Activated naive CD8-positive, alpha-beta T cell treated with anti-CD3 and anti-CD28 coated beads for 36 hours (primary cell): ENCODE results near the gene CBX2. TPM values are rescaled to one million over a fixed set of nuclear protein-coding genes. Genes with fewer than 3 reads are reported as not detected.

ENCODE experiments used
- DNase-seq: peaks from one replicate; pipeline ENCODE4 v3.0.0; 2021
- H3K27ac Mint-ChIP-seq: one replicate; pipeline ENCODE4 v1.8.0; 2022; ENCODE audit warnings: mild to moderate bottlenecking, moderate library complexity, mixed read lengths
- H3K27me3 Mint-ChIP-seq: one replicate; pipeline ENCODE4 v1.8.0; 2022; ENCODE audit warnings: mild to moderate bottlenecking, mixed read lengths
- H3K36me3 Mint-ChIP-seq: one replicate; pipeline ENCODE4 v1.8.0; 2021; ENCODE audit warnings: mild to moderate bottlenecking, mixed read lengths
- H3K4me1 Mint-ChIP-seq: one replicate; pipeline ENCODE4 v1.8.0; 2021; ENCODE audit warnings: mixed read lengths
- H3K4me3 Mint-ChIP-seq: one replicate; pipeline ENCODE4 v1.8.0; 2022; ENCODE audit warnings: mild to moderate bottlenecking, moderate library complexity, mixed read lengths
- H3K9me3 Mint-ChIP-seq: one replicate; pipeline ENCODE4 v1.8.0; 2022; ENCODE audit warnings: mixed read lengths
- total RNA-seq, 2 experiments: library from RNA; stranded (reverse); gene quantifications; one replicate each; pipeline ENCODE4 v1.2.3, GENCODE V29; 2021

The CBX2 gene
- total RNA-seq = 1 to 10 TPM; 5.2 to 5.4 TPM

DNA sequence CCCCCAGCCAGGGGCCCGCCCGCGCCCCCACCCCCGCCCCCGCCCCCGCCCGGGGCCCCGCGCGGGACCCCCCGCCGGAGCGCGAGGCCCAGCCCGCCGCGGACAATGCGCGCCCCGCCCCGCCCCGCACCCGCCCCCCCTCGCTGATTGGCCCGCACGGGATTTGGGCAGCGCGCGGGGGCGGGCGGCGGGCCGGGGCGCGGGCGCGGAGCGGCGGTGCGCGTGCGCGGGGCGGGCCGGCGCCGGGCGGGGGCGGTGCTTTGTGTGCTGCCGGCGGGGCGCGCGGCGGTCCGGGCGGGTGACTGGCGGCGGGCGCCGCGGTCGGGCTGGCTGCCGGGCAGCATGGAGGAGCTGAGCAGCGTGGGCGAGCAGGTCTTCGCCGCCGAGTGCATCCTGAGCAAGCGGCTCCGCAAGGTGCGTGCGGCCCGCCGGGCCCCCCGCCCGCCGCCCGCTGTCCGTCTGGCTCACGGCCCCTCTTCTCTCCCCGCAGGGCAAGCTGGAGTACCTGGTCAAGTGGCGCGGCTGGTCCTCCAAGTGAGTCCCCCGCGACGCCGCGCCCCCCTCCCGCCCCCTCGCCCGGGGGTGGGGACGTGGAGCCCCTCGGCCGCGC, at the start of gene CBX2:
Gene CBX2, plus strand, starts transcription at position 255 of the 610 bp plus-strand sequence. Its CDS starts 88 bp downstream, at position 343.
- H3K4me3 Mint-ChIP-seq = peak within 1 kb of the TSS; percentile 87
- H3K36me3 Mint-ChIP-seq = no peaks in the 10 kb centered on the region
- H3K27ac Mint-ChIP-seq = peak within 1 kb of the TSS; percentile 65
- H3K27me3 Mint-ChIP-seq = peaks cover 86% of the 10 kb centered on the region
- peak; percentile 90 for DNase-seq
- H3K4me1 Mint-ChIP-seq = peaks cover 24% of the 10 kb centered on the region
- H3K9me3 Mint-ChIP-seq = no peaks in the 10 kb centered on the region

DNA sequence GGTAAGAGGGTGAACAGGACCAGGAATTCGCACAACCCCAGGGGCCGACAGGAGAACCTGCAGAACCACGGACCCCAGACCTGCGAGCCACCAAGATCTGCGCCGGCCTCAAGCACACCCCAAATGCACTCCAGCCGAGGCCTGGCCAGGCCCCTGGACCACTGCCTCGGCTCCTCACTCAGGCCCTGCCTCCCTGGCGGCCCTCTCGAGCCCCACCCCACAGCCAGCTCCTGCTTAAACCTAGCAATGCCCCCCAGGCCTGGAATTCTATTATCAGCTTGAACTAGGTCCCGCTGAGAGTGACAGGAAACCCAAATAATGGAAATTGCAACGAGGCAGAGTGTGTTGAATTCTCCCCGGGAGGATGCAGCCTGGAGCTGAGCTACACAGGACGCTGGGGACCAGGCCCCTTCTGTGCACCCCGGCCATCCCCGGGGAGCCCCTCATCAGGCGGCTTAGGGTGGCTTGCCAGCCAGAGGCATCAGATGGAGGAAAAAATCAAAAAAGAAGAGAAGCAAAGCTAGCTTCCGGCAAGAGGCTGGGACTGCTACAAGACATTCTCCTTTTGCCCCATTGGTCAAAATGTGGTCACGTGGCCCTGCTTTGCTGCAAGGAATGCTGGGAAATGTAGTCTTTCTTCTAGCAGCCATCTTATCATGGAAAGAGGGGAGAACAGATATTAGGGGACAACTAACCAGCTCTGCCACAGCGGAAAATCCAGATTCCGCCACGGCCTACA, 49.6 kb upstream of the CBX2 start:
- Mint-ChIP-seq H3K27ac (peak overlapping the region; percentile 88), H3K36me3 (no peaks in the 10 kb centered on the region), H3K9me3 (no peaks in the 10 kb centered on the region), H3K27me3 (no peaks in the 10 kb centered on the region), H3K4me3 (peak overlapping the region; percentile 74), H3K4me1 (peaks cover 4% of the 10 kb centered on the region)
- DNase-seq = peak; percentile 79

DNA sequence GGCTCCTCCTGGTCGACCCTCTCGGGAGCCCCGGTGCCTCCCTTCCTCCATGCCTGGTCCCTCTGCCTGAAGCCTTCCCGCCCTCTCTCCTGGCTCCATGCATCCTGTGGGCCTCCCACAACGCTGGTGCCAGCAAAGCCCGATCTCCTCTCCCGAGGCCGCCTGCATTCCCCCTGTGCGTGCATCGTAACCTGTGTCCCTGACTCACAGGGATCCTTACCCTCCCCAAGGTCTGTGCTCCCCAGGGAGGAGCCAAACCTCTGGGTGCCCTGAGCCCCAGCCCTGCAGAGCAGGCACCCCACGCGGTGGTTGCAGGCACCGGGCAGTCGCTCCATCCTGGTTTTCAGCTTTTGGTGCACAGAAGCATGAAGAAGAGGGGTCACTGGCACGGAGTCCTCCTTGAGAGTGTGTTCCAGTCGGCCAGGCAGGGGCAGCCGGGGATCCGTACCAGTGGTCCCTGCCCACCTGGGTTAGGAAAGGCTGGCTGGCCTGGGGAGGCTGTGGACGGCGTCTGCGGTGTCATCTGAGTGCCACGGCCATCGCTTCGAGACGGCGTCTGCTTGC, 49.0 kb upstream of the CBX2 start:
- no peak for DNase-seq
- Mint-ChIP-seq H3K9me3 (no peaks in the 10 kb centered on the region), H3K27ac (no peak overlapping the region), H3K27me3 (no peaks in the 10 kb centered on the region), H3K4me3 (no peak overlapping the region), H3K4me1 (peaks cover 5% of the 10 kb centered on the region), H3K36me3 (no peaks in the 10 kb centered on the region)

DNA sequence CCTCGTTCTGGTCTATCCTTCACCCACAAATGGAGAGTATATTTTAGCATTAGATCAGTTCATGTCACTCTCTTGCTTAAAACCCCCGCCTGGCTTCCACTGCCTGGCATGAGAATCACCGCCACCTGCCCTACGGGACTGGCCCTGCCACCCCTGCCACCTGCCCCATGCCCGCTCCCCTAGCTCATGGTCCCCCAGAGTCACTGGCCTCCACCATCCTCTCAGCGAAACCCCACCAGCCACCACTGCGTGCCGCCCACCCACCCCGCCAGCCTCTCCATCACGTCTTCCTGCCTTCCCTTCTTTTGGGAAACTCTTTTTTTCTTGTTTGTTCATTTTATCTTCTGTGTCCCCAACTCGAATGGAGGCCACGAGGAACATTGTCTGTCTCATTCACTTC, 48.2 kb upstream of the CBX2 start:
- H3K36me3 Mint-ChIP-seq = no peaks in the 10 kb centered on the region
- no peak for DNase-seq
- H3K4me1 Mint-ChIP-seq = peaks cover 5% of the 10 kb centered on the region
- H3K9me3 Mint-ChIP-seq = no peaks in the 10 kb centered on the region
- H3K27me3 Mint-ChIP-seq = no peaks in the 10 kb centered on the region
- H3K4me3 Mint-ChIP-seq = no peak overlapping the region
- H3K27ac Mint-ChIP-seq = no peak overlapping the region

DNA sequence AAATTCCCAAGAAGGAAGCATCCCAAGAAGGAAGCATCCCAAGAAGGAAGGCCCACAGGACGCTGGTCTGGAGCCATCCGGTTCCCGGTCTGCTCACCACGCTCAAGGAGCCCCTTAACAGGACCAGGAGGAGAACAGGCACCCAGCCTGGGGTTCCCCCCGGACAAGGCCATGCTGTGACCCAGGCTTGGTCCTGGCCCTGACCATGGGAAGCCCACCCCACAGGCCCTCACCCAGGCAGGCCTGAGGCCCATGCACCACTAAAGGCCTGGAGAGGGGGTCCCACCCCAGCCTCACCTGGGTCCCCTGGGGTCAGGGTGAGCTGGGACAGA, 47.5 kb upstream of the CBX2 start:
- H3K4me3 Mint-ChIP-seq = no peak overlapping the region
- H3K36me3 Mint-ChIP-seq = no peaks in the 10 kb centered on the region
- H3K27me3 Mint-ChIP-seq = no peaks in the 10 kb centered on the region
- H3K9me3 Mint-ChIP-seq = no peaks in the 10 kb centered on the region
- DNase-seq = no peak
- no peak overlapping the region for H3K27ac Mint-ChIP-seq
- H3K4me1 Mint-ChIP-seq = peaks cover 5% of the 10 kb centered on the region

DNA sequence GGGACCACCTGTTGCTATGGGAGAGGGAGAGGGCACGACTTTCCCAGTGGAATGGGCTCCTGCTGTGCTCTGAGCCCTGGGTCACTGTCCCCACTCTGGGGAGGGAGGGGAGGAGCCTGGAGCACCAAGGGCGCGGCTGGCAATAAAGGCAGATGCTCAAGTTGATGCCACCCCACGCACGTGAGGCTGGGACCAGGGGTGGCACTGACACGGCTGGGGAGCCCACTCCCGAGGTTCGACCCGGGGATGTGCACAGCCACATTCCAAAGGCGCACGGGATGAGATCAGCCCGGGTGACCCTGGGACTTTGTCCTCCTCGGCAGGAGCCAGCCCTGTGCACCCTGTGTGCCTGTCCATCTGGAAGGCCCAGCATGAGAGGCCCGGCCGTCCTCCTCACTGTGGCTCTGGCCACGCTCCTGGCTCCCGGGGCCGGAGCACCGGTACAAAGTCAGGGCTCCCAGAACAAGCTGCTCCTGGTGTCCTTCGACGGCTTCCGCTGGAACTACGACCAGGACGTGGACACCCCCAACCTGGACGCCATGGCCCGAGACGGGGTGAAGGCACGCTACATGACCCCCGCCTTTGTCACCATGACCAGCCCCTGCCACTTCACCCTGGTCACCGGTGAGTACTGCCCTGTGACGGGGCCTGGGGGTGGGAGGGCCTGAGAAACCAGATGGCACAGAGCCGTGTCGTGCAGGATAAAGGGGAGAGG, 47.0 kb upstream of the CBX2 start, which contains the start of gene ENPP7:
Gene ENPP7, plus strand, starts transcription at position 175 of the 715 bp plus-strand sequence. Its CDS starts 197 bp downstream, at position 372.
- no peak for DNase-seq
- peaks cover 5% of the 10 kb centered on the region for H3K4me1 Mint-ChIP-seq
- H3K27me3 Mint-ChIP-seq = no peaks in the 10 kb centered on the region
- no peaks in the 10 kb centered on the region for H3K36me3 Mint-ChIP-seq
- H3K4me3 Mint-ChIP-seq = no peak within 1 kb of the TSS
- H3K27ac Mint-ChIP-seq = no peak within 1 kb of the TSS
- H3K9me3 Mint-ChIP-seq = no peaks in the 10 kb centered on the region

DNA sequence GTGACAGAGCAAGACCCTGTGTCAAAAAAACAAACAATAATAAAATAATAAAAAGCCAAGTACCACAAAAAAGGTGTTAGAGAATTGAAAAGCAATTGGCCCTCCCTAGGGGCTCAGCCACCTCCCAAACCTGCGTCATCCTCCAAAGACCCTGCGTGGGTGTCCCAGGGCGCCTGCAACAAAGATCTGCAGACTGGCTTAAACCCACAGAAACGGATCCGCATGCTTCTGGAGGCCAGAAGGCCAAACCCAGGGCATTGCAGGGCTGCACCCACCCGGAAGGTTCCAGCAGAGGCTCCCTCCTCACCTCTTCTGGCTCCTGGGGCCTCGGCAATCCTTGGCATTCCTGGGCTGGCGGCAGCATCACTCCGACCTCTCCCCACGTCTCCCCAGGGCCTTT, 45.7 kb upstream of the CBX2 start:
- Mint-ChIP-seq H3K4me3 (no peak overlapping the region), H3K4me1 (peaks cover 5% of the 10 kb centered on the region)
- no peak for DNase-seq

DNA sequence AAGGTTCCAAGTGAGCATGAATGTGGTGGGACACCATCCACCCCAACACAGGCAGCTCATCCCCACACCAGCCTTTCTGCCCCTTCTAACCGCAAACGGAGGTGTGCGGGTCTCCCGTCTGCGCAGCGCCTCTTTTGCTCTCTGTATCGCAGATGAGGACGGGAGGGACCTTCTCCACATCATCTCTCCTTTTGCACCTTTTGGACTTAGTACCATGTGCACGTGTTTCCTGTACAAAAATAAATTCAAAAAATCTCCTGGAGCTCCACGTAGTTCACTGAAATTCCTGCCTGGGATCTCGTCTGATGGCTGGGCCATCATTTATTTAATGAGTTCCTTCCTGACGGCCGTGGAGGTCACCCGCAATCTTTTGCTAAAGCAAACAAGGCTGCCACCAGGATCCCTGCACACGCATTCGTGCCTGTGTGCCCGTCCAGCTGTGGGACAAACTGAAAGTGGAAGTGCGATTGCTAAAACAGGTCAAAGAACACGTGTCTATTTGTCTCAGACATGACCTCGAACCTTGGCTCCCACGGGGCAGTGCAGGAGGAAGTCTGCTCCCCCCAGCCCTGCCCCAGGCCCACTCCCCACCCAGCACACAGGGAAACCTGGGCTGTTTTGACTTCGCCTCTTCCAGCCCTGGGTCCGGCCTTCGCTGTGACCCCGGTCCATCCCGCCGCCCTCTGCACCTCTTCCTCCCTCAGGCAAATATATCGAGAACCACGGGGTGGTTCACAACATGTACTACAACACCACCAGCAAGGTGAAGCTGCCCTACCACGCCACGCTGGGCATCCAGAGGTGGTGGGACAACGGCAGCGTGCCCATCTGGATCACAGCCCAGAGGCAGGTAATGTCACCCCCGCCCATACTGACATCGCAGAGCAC, 44.9 kb upstream of the CBX2 start:
- Mint-ChIP-seq H3K4me3 (peak overlapping the region; percentile 43), H3K27me3 (no peaks in the 10 kb centered on the region), H3K9me3 (no peaks in the 10 kb centered on the region), H3K27ac (peak overlapping the region; percentile 45), H3K4me1 (peaks cover 5% of the 10 kb centered on the region), H3K36me3 (no peaks in the 10 kb centered on the region)
- DNase-seq = no peak

More for the DNA sequence above, 45.7 kb upstream of the CBX2 start:
- no peak overlapping the region for H3K27ac Mint-ChIP-seq
- no peaks in the 10 kb centered on the region for H3K27me3 Mint-ChIP-seq
- H3K9me3 Mint-ChIP-seq = no peaks in the 10 kb centered on the region
- H3K36me3 Mint-ChIP-seq = no peaks in the 10 kb centered on the region

DNA sequence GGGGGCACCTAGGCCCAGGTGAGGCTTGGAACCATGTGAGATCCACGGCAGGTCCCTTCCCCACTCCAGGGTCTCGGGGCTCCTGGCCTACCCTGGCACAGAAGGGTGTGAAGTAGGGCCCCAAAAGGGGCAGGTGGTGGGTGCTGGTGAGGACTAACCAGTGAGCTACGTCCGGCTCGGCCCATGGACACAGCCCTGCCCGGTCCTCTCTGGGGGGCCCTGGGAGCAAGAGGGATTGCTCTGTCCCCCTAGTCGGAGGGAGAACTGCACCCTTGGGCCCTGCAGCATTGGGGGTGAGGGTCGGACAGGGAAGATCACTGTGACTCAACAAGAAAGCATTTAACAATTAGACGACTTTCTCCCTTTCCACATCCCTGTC, 44.3 kb upstream of the CBX2 start:
- H3K4me1 Mint-ChIP-seq = peaks cover 2% of the 10 kb centered on the region
- H3K27ac Mint-ChIP-seq = no peak overlapping the region
- no peaks in the 10 kb centered on the region for H3K9me3 Mint-ChIP-seq
- no peaks in the 10 kb centered on the region for H3K36me3 Mint-ChIP-seq
- DNase-seq = no peak
- no peaks in the 10 kb centered on the region for H3K27me3 Mint-ChIP-seq
- H3K4me3 Mint-ChIP-seq = no peak overlapping the region

DNA sequence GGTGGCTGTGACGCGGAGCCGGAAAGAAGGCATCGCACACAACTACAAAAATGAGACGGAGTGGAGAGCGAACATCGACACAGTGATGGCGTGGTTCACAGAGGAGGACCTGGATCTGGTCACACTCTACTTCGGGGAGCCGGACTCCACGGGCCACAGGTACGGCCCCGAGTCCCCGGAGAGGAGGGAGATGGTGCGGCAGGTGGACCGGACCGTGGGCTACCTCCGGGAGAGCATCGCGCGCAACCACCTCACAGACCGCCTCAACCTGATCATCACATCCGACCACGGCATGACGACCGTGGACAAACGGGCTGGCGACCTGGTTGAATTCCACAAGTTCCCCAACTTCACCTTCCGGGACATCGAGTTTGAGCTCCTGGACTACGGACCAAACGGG, 42.9 kb upstream of the CBX2 start:
- Mint-ChIP-seq H3K4me3 (no peak overlapping the region), H3K9me3 (no peaks in the 10 kb centered on the region), H3K27ac (no peak overlapping the region), H3K4me1 (peaks cover 2% of the 10 kb centered on the region), H3K27me3 (peaks cover 10% of the 10 kb centered on the region), H3K36me3 (no peaks in the 10 kb centered on the region)
- no peak for DNase-seq

DNA sequence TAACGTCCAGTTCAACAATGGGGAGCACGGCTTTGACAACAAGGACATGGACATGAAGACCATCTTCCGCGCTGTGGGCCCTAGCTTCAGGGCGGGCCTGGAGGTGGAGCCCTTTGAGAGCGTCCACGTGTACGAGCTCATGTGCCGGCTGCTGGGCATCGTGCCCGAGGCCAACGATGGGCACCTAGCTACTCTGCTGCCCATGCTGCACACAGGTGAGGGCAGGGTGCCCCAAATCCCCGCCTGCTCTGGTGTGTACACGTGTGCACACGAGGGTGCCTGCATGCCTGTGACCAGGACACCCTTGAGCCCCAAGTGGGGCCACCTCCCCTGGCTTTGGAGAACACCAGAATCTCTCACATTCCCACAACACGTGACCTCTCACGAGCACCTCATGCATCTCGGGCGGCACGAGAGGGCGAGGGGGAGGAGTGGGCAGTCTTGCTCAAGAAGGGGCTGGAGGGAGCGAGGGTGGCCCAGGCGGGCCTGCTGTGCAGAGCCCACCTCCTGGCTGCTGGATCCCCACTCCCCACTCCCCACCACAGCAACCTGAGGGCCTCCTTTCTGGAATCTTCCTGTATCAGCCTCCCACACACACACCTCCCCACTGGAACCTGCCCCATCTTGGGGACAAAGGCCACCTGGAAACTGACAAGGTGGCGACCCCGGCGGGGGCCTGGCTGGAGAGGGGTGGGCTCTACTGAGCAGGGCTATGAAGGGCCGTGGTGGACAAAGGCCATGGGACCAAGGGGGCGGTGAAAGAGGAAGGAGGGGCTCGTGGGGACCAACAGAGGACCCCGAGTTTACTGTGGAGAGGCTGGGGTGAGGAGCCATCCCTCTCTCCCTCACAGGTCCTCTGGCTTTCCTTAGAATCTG, 40.7 kb upstream of the CBX2 start:
- no peaks in the 10 kb centered on the region for H3K36me3 Mint-ChIP-seq
- H3K27ac Mint-ChIP-seq = no peak overlapping the region
- peaks cover 2% of the 10 kb centered on the region for H3K4me1 Mint-ChIP-seq
- no peak for DNase-seq
- H3K27me3 Mint-ChIP-seq = peaks cover 25% of the 10 kb centered on the region
- no peak overlapping the region for H3K4me3 Mint-ChIP-seq
- no peaks in the 10 kb centered on the region for H3K9me3 Mint-ChIP-seq

DNA sequence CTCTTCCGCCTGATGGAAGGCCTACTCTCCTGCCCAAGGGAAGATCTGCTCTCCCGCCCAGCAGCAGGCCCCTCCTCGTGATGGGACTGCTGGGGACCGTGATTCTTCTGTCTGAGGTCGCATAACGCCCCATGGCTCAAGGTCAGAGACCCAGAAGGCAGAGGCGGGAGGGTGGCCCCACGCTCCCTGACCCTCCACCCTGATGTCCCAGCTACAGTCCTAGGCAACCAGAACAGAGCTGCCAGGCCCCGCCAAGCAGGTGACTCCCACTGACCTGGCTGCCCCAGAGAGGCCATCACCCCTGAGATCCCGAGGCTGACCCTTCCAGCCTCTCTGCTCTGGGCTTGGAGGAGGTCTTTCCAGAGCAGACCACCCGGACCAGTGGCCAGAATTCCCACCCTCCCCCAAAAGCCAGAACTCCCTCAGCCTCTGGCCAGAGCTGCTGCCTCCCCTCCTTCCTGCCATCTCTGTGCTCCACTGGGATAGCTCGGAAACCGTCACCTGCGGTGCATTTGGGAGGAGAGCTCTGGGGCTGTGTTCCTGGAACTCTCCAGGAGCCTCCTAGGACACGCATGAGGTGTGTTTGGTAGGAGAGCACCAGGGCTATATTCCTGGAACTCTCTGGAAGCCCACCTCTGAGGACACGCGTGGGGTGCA, 39.9 kb upstream of the CBX2 start:
- Mint-ChIP-seq H3K4me1 (peaks cover 2% of the 10 kb centered on the region), H3K9me3 (no peaks in the 10 kb centered on the region), H3K36me3 (no peaks in the 10 kb centered on the region), H3K27ac (no peak overlapping the region), H3K4me3 (no peak overlapping the region), H3K27me3 (peaks cover 26% of the 10 kb centered on the region)
- DNase-seq = no peak

DNA sequence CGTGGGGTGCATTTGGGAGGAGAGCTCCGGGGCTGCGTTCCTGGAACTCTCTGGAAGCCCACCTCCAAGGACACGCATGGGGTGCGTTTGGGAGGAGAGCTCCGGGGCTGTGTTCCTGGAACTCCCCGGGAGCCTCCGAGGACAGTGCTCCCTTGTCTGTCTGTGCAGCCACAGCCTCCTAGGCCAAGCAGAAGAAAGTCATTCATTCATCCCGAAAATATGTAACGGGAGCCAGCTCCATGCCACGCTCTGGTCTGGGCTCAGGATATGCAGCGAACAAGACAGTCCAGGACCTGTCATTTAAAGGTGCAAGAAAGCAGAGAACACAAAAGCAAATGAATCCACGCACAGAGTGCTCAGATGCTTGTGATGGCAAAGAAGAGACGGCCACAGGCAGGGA, 39.3 kb upstream of the CBX2 start:
- no peak for DNase-seq
- Mint-ChIP-seq H3K27ac (no peak overlapping the region), H3K4me1 (no peaks in the 10 kb centered on the region), H3K9me3 (no peaks in the 10 kb centered on the region), H3K36me3 (no peaks in the 10 kb centered on the region), H3K4me3 (no peak overlapping the region), H3K27me3 (peaks cover 26% of the 10 kb centered on the region)
